Loucy (cell line): ENCODE data around the gene IDUA.

Experiments used
- H2AFZ ChIP-seq: fragments of 200-600 bp; sonication (generic); 2 replicates; pipeline ENCODE4 v1.6.0; 2016; ENCODE audit warnings: antibody characterized with exemption, mild to moderate bottlenecking, low read length, moderate library complexity
- H3F3A ChIP-seq: fragments of 200-600 bp; 2 replicates; pipeline ENCODE4 v1.6.0; 2016; ENCODE audit warnings: antibody characterized with exemption, low read depth, mild to moderate bottlenecking
- H3K27me3 ChIP-seq: fragments of 200-600 bp; sonication (generic); 2 replicates; pipeline ENCODE4 v1.6.1; 2014; ENCODE audit warnings: low read length, mild to moderate bottlenecking; ENCODE audit not compliant: insufficient read depth, poor library complexity, severe bottlenecking
- H3K36me3 ChIP-seq: fragments of 200-600 bp; sonication (generic); 2 replicates; pipeline ENCODE4 v1.6.1; 2016; ENCODE audit warnings: low read length; ENCODE audit not compliant: insufficient read depth
- H3K4me1 ChIP-seq: fragments of 200-600 bp; sonication (generic); 2 replicates; pipeline ENCODE4 v1.5.1; 2014; ENCODE audit warnings: low read length, mild to moderate bottlenecking; ENCODE audit not compliant: insufficient read depth, poor library complexity, severe bottlenecking
- H3K4me2 ChIP-seq: fragments of 200-600 bp; sonication (generic); 2 replicates; pipeline ENCODE4 v1.6.0; 2014; ENCODE audit warnings: antibody characterized with exemption, low read length, low read depth, mild to moderate bottlenecking; ENCODE audit not compliant: poor library complexity, severe bottlenecking
- H3K4me3 ChIP-seq: fragments of 200-600 bp; sonication (generic); 2 replicates; pipeline ENCODE4 v1.5.1; 2014; ENCODE audit warnings: low read length, mild to moderate bottlenecking, mixed read lengths; ENCODE audit not compliant: poor library complexity, severe bottlenecking
- H3K79me2 ChIP-seq: fragments of 200-600 bp; sonication (generic); 2 replicates; pipeline ENCODE4 v1.6.1; 2014; ENCODE audit warnings: low read length; ENCODE audit not compliant: insufficient read depth
- H3K9ac ChIP-seq: fragments of 200-600 bp; sonication (generic); 2 replicates; pipeline ENCODE4 v1.6.0; 2014; ENCODE audit warnings: mild to moderate bottlenecking, low read depth, low read length, moderate library complexity; ENCODE audit not compliant: poor library complexity, severe bottlenecking
- H3K9me2 ChIP-seq: fragments of 200-600 bp; sonication (generic); replicated peaks from 2 replicates; pipeline ENCODE4 v1.6.1; 2016; ENCODE audit warnings: low read depth, low read length, mixed read lengths
- H3K9me3 ChIP-seq: fragments of 200-600 bp; sonication (generic); 2 replicates; pipeline ENCODE4 v1.6.1; 2014; ENCODE audit warnings: mild to moderate bottlenecking, antibody characterized with exemption, low read length, low read depth; ENCODE audit not compliant: insufficient read depth
- H4K20me1 ChIP-seq: fragments of 200-600 bp; sonication (generic); 2 replicates; pipeline ENCODE4 v1.6.0; 2014; ENCODE audit warnings: antibody characterized with exemption, low read length, mild to moderate bottlenecking; ENCODE audit not compliant: insufficient read depth, poor library complexity, severe bottlenecking
- CTCF ChIP-seq: fragments of 200-600 bp; sonication (generic); conservative IDR thresholded peaks from 2 replicates; pipeline ENCODE4 v1.5.1; 2014; ENCODE audit warnings: mild to moderate bottlenecking, antibody characterized with exemption, low read length
- EZH2phosphoT487 ChIP-seq: fragments of 200-600 bp; IDR thresholded peaks from 2 replicates; pipeline ENCODE4 v1.6.1; 2018; ENCODE audit warnings: antibody characterized with exemption, mild to moderate bottlenecking, moderate library complexity, borderline replicate concordance

Gene IDUA

DNA sequence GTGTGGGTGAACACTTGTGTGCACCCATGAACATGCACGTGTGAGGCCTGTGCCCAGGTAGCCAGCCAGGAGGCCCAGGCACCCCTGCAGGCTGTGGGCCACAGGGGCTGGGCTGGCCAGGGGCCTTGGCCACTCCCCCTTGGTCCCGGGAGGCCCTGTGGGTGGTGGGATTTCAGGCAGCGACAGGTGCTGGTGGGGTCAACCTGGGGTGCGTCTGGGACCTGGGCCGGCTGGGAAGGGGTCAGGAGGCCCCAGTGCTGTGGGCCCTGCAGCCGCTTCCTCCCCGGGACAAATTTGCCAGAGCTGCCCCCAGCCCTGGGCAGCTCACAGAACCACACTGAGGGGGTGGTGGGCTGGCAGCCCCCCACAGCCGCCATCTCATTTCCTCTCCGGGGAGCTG, 32.5 kb downstream of the IDUA start:
- Histone ChIP-seq H3K9me2 (no peaks in the 10 kb centered on the region), H3K36me3 (no peaks in the 10 kb centered on the region; the same call in 1 of the 2 replicates), H3K4me3 (no peak overlapping the region), H3K9me3 (no peaks in the 10 kb centered on the region), H2AFZ (no peak overlapping the region), H4K20me1 (peaks cover 14% of the 10 kb centered on the region), H3K79me2 (peaks cover 5% of the 10 kb centered on the region; the same call in 1 of the 2 replicates), H3K9ac (no peak overlapping the region), H3K4me1 (no peaks in the 10 kb centered on the region), H3F3A (no peaks in the 10 kb centered on the region), H3K27me3 (no peaks in the 10 kb centered on the region), H3K4me2 (no peak overlapping the region)
- TF ChIP-seq EZH2phosphoT487 = no peak
- no peak for TF ChIP-seq CTCF

DNA sequence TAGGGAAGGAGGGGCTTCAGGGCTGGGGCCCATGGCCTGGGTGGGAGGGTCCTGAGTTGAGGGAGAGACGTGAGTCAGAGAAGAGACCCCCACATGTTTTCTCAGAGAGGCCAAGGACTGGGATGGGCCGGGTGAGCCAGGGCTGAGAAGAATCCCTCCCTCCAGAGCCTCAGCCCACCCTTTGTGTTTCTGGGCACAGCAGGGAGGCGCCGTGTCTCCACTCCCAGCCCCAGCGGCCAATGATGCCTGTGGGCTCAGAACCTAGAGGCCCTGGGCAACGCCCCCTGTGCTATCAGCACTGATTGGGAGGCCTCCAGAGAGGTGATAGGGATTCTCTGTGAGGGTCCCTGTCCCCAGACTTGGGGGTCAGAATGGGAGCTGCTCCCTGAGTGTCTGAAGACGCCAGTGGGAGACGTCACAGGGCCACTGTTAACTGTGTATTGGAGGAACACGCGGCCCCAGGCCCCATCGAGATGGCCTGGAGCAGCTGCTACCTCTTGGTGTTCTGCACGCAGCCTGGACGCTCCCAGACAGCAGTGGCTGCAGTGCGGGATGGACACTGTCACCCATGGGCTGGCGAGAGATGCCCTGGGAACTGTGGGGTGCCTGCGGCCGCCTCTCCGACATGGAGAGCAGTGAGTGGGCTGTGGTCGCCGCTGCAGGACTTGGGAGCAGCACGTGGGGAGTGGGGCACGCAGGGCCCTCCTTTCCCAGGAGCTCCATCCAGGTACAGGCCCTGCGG, 33.1 kb downstream of the IDUA start:
- no peak overlapping the region for H3K4me3 ChIP-seq
- peaks cover 5% of the 10 kb centered on the region; the same call in 1 of the 2 replicates for H3K36me3 ChIP-seq
- H3K4me2 ChIP-seq = no peak overlapping the region
- no peaks in the 10 kb centered on the region for H3K4me1 ChIP-seq
- no peak overlapping the region for H3K9ac ChIP-seq
- no peaks in the 10 kb centered on the region for H3K9me3 ChIP-seq
- no peaks in the 10 kb centered on the region for H3F3A ChIP-seq
- no peaks in the 10 kb centered on the region for H3K27me3 ChIP-seq
- TF ChIP-seq EZH2phosphoT487 = no peak
- TF ChIP-seq CTCF = no peak
- no peaks in the 10 kb centered on the region; the same call in 1 of the 2 replicates for H3K79me2 ChIP-seq
- no peaks in the 10 kb centered on the region for H3K9me2 ChIP-seq
- H2AFZ ChIP-seq = no peak overlapping the region
- H4K20me1 ChIP-seq = peaks cover 12% of the 10 kb centered on the region

DNA sequence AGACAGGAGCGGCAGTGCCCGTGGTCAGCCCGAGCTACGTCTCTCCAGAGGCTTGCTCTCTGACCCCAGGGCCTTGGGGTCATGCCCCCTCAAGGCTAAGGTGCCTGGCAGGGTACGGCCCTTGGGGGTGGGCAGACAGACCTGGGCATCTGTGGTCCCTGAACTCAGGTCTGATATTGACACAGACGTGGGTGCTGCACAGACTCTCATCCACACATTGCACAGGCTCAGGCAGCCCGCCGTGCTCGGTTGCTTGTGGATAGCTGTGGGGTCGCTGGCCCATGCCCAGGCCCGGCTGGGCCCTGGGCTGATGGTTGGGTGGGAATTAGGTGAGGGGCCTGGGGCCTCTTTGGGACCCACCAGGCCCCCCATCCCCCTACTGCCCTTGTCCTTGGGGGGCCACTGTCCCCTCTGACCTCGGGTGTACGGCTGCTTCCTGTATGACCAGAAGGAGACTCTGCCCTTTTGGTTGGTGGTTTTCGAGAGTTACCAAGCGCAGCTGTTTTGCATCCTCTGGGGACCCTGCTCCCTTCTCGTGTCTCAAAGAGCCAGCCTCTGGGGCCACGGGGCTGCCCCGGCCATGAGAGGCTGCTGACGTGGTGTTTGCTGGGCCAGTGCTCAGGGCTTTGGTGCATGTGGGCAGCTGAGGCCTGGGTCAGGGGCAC, 34.7 kb downstream of the IDUA start:
- peaks cover 8% of the 10 kb centered on the region for H4K20me1 ChIP-seq
- H3K4me2 ChIP-seq = no peak overlapping the region
- no peaks in the 10 kb centered on the region for H3F3A ChIP-seq
- H2AFZ ChIP-seq = no peak overlapping the region
- no peaks in the 10 kb centered on the region for H3K9me2 ChIP-seq
- TF ChIP-seq EZH2phosphoT487 = no peak
- no peak for TF ChIP-seq CTCF
- H3K27me3 ChIP-seq = no peaks in the 10 kb centered on the region
- no peak overlapping the region for H3K9ac ChIP-seq
- no peak overlapping the region for H3K4me3 ChIP-seq
- H3K4me1 ChIP-seq = no peaks in the 10 kb centered on the region
- peaks cover 17% of the 10 kb centered on the region; the same call in 1 of the 2 replicates for H3K36me3 ChIP-seq
- no peaks in the 10 kb centered on the region for H3K9me3 ChIP-seq
- no peaks in the 10 kb centered on the region for H3K79me2 ChIP-seq
